HG02571 (cell line): Measurements from ENCODE around the gene PIGR.

ENCODE experiments used
- ATAC-seq: cut with Tn5 transposase; IDR thresholded peaks from one replicate; pipeline ENCODE4 v1.9.1; 2021; ENCODE audit warnings: mild to moderate bottlenecking, moderate library complexity; ENCODE audit not compliant: unreplicated experiment

Gene PIGR, protein sequence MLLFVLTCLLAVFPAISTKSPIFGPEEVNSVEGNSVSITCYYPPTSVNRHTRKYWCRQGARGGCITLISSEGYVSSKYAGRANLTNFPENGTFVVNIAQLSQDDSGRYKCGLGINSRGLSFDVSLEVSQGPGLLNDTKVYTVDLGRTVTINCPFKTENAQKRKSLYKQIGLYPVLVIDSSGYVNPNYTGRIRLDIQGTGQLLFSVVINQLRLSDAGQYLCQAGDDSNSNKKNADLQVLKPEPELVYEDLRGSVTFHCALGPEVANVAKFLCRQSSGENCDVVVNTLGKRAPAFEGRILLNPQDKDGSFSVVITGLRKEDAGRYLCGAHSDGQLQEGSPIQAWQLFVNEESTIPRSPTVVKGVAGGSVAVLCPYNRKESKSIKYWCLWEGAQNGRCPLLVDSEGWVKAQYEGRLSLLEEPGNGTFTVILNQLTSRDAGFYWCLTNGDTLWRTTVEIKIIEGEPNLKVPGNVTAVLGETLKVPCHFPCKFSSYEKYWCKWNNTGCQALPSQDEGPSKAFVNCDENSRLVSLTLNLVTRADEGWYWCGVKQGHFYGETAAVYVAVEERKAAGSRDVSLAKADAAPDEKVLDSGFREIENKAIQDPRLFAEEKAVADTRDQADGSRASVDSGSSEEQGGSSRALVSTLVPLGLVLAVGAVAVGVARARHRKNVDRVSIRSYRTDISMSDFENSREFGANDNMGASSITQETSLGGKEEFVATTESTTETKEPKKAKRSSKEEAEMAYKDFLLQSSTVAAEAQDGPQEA

DNA sequence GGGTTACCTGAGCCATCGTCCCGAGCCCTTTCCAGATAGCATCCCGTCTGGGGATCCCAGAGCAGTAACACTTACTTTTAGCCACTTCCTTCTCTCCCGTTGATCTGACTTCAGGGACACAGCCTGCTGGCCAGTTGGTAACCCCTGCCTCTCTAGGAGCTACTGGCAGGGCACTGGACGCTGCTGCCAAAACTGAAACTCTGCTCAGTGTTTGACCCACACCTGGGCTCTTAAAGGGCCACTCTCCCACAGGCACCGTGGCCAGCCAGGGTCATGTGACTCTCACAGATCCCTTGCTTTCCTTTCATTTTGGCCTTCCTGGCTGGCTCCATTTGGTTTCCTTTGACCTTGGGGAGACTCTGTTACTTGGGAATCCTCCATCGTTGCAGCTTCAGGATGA lies at the start of gene PIGR:
Gene PIGR (minus strand): TSS at position 206 of the 400 bp plus-strand sequence. CDS start 5,935 bp downstream, outside the sequence.
- no peak for ATAC-seq

DNA sequence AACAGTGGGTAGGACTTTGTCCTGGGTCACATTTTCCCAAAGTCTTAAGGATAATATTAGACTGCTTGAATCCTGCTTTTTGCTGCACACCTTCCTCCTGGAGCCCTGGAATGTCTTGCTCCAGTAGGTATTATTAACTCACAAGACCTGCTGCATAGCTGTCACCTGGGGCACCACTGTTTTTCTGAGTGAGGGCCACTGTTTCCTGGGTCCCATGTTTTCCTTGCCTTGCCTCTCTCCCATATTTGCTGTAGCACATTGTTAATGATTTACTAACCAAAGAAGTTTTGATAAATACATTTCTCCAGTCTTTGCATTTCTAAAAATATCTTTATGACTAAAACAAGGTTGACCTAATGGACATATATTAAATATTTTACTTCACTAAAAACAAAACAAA lies 46.5 kb upstream of the PIGR start:
- ATAC-seq: no peak

DNA sequence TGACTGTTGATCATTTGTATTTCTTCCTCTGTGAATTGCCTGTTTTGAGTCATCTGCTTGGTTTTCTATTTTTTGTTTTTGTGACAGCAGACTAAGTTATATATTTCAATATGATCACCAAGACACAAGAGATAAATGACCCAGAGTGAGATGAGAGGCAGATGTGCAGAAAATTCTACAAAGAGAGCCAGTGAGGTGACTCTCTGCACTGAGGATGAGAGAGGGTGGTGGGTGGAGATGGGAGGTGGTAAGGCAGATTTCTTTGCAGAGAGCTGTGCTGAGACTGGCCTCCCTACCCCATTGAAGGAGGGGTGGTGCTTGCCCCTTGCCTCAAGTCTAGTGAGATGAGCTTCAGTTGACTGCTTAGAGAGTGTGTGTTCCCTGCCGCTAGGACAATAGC lies 41.6 kb upstream of the PIGR start:
- ATAC-seq: no peak

DNA sequence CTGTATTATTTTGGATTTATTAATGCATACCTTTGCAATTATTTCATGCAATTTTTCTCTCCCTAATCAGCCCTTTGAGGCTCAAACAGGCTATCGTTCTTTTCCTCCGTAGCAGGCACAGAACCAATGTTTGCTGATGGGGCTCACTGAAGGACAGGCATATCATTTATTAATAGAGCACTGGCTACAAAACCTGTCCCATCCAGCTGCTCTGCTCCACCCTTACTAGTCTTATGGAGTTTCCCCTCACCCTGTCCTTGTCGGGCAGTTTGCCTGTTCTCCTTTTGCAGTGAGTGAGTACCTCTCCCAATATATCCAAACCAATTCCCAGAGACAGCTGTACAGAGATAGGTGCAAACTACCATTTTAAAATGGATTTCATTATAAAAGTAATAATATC lies 40.6 kb upstream of the PIGR start:
- no peak for ATAC-seq

DNA sequence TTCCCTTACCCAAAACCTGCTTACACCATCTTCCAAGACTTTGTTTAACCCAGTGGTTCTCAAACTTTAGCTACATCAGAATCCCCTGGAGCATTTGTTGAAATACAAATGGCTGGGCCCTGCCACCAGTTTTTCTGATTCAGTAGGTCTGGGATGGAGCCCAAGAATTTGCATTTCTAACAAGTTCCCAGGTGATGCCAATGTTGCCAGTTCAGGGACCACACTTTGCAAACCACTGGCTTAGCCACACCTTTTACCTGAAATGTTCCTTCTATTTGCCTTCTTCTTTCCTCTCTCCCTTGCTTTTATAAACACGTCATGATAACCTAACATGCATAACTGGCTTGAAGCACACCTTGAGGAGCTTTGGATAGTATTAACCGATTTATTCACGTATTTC lies 40.1 kb upstream of the PIGR start:
- ATAC-seq: no peak

DNA sequence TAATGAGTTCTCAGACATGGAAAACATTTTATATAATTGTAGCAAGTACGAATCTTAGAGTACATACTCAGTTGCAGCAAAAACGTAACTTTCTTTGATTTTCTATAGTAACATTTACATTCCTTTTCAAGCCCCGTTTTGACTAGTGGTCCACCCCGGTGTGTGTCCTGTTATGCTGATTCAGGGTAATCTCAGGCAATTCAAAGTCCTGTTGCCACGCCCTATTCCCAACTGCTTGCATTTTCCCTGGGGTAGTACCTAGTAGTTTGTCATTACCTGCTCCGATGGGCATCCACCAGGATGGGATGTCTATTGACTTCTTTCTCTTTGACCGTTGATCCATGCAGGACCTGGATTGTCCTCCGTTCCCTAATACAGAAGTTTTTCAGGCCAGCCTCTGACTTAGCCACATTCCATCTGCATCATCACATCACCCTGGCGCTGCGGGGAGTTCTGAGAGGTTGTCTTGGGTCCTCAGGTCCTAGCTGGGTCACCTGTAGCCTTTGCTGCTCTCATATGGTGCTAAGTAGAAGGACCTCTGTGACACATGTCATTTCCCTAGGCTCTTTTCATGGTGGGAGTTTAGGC lies 39.0 kb upstream of the PIGR start:
- ATAC-seq: no peak

GRCh38 chr1:206982216-206982615 lies 36.0 kb upstream of the PIGR start:
- ATAC-seq: no peak

GRCh38 chr1:206979379-206980043 lies 33.2 kb upstream of the PIGR start:
- no peak for ATAC-seq

DNA sequence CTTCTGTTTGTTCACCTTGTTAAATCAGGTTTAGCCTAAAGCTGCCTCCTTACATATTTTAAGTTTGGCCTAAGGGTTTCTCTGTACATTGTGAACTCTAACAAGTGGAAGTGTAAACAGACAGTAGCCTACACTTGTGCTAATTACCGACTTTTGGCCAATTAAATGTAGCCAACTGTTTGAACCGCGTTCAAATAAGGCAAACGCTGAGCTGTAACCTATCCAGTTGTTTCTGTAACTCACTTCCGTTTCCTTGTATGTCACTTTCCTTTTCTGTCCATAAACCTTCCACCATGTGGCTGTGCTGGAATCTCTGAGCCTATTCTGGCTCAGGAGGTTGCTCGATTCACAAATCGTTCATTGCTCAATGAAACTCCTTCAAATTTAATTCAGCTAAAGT lies 32.0 kb upstream of the PIGR start:
- no peak for ATAC-seq

DNA sequence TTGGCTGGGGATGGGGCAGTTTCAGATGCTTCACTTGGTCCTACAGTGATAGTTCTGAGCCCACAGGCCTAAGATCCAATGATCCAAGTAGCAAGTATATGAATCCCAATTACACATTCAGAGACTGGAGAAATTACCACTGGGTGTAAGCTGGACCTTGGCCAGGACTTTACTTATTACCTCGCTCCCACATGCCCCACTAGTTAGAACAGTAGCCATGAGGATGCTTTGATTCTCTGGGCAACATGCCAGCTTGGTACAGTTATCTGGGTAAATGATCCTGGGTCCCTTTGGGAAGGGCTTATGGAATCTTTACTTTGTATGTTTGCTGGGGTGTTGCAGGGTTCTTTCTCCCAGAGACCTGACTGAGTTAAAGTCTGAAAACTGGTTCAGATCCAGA lies 29.0 kb upstream of the PIGR start:
- ATAC-seq: no peak

- ATAC-seq: no peak
These were observed 27.9 kb upstream of the PIGR start for GRCh38 chr1:206974140-206974539.

- ATAC-seq: no peak
These were observed 26.5 kb upstream of the PIGR start for GRCh38 chr1:206972728-206973127.

- peak; percentile 62 for ATAC-seq
These were observed 24.9 kb upstream of the PIGR start for GRCh38 chr1:206971029-206971655.

GRCh38 chr1:206970446-206970845 lies 24.2 kb upstream of the PIGR start, which contains the start of gene FCAMR:
TSS of gene FCAMR (minus strand) at chr1:206970460. CDS start at chr1:206970125, 335 bp downstream.
- ATAC-seq: no peak

DNA sequence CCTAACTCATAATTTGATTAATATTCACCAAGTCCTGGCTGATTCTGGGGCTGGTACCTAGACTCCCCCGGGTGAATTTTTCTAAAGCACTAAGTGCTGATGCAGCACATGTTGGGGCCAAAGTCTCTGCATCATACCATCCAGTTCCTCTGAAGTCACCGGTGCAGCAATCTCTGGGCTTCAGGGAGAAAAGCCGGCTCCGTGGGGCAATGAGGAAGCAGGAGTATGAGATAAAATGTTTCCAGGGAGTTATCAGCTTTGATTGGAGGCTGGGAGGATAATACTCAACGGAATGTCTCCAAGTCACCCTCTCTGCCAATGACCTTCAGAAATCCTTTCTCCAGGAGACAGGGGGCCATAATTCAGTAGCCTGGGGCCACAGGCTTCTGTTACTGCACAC lies 22.8 kb upstream of the PIGR start:
- ATAC-seq: no peak

DNA sequence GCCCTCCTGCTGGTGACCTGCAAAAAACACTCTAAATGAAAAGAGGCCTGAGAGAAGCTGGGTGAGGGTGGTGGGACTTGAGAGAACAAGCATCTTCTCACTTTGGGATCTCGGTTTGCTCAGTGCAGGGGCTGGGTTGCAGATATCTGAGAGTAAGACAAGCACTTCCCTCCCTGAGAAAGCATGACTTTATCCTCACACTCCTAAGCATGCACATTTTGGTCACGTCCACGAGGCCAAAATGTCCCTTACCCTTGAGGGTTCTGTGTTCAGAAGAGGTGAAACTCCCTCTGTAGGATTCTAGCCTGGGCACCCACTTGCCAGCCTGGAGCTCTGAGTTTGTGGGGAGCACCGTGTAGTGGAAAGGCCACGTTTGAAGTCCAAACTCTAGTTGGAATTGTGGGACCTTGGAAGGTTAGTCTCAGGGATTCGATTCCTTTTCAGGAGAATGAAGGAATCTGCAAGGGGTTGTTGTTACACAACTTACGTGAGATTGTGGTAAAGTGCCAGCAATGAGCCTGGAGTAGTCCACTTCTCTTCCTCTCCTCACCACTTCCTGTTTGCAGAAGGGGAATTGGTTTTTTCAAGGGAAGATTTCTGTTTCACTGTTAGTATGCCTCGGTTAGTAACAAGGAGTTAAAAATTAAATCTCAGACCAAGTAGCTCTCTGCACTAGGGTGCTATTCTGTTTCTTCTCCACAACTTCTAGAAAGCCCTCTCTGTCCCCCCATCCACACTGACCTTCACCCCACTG lies 21.0 kb upstream of the PIGR start:
- ATAC-seq: no peak

DNA sequence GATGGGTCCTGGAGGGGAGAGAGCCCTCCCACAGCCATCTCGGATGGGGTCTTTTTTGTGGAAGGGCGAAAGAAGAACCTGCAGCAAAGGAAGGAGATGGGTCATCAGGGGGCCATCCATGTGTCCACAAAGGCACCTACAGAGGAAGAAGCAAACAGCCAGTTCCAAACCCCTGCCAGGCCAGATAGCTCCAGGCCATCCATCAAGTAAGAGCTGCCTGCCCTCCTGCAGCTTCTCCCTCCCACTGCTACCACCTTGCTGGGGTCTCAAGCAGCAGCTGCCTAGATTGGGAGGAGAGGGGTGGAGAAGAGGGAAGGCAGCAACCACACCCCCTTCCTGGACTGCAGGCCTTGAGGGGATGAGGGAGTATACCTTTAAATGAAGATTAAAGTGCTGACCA lies 19.5 kb upstream of the PIGR start:
- ATAC-seq: no peak

DNA sequence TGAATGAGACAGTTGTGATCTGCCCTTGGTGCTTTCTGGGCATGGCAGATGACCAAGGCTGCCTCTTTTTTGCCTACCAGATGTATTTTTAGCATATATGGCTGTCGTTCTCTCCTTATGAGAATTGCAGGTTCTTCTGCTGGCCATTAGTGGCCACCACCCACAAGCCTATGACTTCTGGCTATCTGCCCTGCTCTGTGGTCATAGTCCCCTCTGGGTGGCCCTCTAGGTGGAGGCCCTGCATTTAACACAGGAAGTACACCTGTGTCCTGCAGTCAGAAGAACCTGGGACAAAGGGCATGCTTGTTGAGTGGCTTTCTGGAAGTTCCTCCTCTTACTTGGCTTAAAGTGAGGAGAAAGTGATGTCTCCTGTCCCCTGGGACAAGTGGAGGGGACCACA lies 17.5 kb upstream of the PIGR start:
- ATAC-seq: no peak

DNA sequence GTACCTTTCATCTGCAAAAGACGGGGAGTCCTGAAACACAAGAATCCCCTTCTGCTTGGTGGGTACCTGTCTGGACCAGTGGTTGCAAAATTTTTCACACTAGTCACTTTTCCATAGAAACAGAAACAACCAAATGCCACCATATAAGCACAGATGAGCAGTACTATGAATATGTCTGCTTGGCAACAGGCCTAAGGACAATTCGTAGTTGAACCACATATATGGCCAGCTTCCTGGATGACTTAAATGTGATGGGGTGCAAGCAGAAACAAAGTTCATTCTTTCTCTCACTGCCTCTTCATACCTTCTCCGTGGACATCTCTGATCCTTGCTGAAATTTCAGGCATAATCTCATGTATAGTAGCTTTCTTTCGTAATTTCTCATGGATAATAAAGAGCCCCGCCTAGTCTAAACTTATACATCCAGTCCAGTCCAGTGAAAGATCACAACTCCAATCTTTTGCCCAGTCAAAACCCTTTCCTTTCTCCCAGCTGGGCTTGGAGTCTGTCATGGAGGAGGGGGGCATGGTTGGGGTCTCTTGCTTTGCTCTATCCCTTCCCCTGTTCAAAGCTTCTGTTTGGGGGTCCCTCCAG lies 16.9 kb upstream of the PIGR start:
- ATAC-seq: no peak

DNA sequence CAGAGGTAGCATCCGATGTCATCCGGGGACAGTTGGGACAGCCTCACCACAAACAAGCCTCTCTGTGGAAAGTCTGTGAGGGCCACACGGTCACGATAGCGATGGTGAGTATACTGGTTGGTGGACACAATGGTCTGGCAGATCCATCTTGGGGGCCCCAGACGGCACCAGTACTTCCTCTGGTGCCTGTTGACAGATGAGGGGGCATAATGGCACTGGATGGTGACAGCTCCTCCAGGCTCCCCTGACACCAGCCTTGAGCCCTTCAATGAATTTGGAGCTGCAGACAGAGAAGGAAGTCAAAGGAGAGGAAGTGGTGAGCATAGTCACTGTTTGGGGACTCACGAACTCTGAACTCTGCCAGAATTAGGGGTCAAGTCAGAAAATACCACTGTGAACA lies 16.0 kb upstream of the PIGR start:
- no peak for ATAC-seq
